GM20431 (cell line): ENCODE data around the gene FAM200C.
"Not testable (repeated sequence)": the region's sequence is repeated elsewhere in the genome, so short reads cannot be mapped to it uniquely, and the experiment has no call there.

Experiments
- in situ Hi-C: fragments of 300-500 bp; cut with MseI, MboI; formaldehyde crosslinking; loops from one replicate; pipeline ENCODE4 v1.15.0; 2020; ENCODE audit warnings: low sequenced_read_pairs; ENCODE audit not compliant: unreplicated experiment

Gene FAM200C

DNA sequence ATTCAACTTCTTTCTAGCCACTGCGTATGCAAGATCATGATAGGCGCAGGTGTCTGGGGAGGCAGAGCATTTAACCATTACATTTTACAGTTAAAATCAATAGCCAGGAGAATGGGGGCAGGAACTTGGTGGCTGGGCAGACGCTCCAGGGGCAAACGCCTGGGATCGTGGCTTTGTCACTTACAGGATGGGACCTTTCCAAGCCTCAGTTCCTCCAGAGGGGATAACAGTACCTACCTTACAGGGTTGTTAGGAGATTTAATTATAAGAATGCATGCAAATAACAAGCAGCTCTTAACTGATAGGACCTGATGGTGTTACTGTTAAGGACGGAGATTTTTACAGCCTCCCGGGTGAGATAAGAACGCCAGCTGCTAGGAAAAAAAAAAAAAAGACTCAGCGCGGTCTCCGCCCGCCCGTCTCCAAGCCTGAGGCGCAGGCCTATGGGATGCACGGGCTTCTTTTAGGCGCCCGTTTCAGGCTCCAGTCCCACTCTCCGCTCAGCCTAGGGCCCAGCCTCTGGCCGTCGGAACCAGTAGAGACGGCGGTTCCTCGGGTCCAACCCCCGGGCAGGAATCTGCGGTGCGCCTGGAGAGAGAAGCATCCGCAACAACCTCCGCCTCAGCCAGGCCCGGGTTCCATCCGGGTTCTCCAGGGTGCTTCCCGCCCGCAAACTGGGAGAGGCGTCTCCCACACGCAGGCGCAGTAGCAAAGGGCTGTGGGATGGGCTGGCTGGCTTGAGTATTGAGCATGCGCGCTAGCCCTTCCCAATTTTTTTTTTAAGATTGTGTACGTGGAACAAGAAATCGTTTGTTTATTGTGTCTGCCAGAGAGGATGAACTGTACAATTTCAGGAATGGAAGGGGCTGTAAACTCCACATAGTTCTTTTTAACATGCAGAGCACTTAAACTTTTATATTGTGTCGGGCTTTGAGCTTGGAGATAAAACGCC, at the start of gene FAM200C:
Gene FAM200C (minus strand): TSS at position 653 of the 952 bp plus-strand sequence. CDS start 4,564 bp downstream, outside the sequence.
- in situ Hi-C loops = no loop called here

DNA sequence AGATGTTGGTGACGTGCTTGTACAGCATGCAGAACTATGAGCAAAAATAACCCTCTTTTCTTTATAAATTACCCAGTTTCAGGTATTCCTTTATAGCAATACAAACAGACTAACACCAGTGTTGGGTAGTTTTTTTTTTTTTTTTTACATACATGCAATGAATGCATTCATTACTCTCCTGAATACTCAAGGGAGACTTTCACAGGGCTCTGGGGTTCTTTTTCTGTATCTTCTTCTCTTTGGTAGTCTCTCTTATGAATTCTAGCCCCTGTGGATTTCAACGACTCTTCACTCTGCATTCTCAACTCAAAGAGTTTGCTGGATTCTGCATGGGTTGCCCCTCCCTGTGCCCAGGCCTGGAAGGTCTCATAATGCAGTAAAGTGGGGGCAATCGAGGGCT, 49.6 kb upstream of the FAM200C start:
- in situ Hi-C loops = no loop called here

DNA sequence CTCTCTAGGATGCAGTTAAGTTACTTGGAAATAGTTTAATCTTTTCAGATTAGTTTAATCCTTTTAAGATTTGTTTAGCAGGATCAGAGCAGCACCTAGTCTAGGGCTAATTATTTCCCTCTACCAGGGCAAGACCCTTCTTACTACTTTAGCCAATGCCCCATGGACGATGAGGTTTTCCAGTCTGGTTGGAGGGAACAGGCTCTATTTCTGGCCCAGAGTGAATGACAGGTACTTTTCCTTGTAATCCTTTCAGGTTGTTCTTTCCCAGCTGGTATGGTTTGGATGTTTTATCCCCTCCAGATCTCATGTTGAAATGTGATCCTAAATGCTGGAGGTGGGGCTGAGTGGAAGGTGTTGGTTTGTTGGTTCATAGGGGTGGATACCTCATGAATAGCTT, 49.0 kb upstream of the FAM200C start:
- in situ Hi-C loops = no loop called here

DNA sequence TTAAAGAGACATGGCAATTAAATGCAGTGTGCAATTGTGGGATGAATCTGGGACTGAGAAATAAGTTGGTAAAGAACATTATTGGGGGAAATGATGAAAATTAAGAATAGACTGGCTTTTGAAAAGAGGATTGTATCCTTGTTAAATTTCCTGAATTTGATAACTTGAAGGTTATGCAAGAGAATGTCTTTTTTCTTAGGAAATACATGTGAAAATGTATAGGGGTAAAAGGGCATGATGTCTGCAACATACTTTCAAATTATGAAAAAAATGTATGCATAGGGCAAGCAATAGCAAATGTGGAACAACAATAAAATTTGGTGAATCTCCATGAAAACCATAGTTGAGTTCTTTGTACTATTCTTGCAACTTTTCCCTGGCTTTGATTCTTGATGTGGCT, 45.9 kb upstream of the FAM200C start:
- in situ Hi-C loops = no loop called here

DNA sequence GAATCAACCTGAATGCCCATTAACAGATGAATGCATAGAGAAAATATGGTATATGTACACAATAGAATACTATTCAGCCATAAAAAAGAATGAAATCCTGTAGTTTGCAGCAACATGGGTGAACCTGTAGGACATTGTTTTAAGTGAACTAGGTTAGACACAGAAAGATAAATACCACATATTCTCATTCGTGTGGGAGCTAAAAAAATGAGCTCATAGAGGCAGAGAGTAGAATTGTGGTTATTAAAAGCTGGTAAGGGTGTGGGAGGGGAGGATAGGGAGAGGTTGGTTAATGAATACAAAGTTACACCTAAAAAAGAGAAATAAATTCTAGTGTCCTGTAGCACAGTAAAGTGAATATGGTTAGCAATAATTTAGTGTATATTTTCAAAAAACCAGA, 45.3 kb upstream of the FAM200C start:
- in situ Hi-C loops = no loop called here

DNA sequence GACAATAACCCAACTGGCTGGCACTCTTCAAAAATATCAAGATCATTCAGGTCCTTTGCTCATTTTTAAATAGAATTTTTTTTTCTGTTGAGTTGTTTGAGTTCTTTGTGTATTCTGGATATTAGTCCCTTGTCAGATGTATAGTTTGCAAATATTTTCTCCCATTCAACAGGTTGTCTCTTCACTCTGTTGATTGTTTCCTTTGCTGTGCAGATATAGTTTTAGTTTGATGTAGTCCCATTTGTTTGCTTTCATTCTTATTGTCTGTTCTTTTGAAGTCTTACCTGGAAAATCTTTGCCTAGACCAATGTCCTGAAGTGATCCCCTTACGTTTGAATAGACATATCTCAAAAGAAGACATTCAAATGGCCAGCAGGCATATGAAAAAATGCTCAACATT, 44.6 kb upstream of the FAM200C start:
- in situ Hi-C loops = no loop called here

DNA sequence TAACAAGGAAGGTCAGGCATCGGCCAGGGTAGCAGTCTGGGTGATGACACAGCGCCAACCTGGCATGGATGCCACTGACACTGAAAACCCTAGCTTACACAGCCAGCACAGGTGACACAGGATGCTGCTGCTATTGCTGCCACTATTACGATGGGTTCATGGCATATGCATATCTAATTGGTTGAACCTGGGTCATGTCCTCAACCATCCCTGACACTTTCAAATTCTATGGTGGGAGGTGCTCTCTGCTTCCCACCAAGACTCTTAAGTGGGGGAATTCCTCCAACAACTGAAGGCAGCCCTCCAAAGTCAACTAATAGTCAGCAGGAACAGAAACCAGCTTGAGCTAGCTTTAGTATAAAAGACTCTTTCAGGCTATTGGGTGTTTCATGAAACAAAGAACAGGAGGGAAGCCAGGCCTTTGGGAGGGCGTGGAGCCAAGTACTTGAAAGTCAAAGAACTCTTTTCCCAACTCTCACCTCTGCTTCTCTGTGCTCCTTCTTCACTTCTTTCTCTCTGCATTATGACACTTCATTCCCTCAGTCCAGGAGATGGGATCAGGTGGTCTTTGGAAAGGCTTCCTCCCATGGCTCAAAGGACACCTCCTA, 43.1 kb upstream of the FAM200C start:
- in situ Hi-C loops = no loop called here

DNA sequence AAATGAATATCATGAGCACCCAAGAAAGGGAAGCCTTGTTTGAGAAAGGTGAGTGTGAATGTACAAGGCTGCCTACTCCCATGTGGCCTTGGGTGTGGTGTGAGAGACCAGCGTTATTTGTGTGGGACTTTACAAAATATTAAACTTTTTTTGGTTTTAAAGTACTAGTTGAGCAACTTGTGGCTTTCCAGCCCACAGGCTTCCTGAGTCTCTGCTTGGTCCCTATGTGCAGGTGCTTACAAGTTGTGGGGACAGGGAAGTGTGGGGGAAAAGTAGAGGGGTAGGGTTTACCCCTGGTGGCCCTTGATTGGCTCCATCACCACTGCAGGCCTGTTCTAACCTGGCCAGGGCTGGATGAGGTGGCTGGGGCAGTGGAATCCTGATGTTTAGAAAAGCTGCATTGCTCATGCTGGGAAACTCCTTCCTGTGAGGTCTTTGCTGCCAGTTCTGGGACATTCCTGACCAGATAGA, 41.5 kb upstream of the FAM200C start:
- in situ Hi-C loops = no loop called here

DNA sequence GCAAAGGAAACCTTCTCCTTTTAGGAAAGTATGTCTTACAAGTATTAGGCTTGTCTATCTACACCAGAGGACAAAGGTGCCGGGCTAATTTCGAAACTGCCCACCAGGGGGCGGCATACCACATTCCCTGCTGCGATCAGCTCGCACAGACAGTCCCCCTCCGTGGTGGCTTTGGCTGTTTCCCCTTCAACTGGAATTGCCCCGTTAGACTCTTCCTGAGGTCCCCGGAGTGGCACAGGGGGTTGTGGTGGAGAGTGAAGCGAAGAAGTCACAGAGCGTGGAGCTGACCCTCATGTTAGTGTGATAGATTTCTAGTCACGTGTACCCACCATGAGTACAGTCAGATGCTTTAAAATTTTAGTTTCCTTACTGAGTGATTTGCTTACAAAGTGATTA, 39.3 kb upstream of the FAM200C start:
- in situ Hi-C loops = no loop called here

DNA sequence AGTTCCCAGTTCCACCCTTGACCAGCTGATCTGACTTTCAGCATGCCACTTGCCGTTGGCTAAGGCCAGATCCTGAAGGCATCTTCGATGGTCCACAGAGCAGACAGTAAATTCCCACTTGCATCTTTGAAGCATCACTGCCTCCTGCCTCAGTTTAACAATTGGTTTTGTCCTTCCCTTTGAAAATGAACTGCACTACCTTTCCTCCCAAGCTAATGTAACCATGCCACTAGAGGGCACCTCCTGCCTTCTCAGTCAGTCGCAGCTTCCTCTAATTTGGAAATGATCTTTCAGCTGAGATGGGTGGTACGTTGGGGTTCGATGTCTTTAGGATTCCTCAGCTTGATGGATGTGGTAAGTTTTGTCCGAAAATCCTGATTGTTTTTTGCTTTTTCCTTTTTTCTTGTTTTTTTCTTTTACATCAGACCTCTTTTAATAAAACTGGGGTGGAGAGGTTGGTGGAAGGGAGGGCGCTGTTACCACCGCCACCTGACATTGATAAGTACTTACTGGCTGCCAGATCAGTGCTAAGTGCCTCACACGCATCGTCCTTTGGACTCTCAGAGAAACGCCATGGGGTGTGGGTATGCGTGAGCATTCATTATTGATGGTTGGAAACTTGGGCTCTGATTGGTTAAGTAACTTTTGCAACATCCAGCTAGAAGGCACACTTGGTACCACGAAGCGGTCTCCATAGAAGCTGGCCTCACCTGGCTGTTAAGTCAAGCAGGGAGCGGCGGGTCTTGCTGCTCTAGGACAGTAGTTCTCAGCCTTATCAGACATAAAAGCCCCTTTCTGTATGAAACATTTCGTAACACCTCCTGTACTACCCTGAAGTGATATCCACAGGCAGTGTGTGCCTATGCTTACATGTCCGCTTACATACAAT, 38.7 kb upstream of the FAM200C start:
- in situ Hi-C loops = no loop called here

DNA sequence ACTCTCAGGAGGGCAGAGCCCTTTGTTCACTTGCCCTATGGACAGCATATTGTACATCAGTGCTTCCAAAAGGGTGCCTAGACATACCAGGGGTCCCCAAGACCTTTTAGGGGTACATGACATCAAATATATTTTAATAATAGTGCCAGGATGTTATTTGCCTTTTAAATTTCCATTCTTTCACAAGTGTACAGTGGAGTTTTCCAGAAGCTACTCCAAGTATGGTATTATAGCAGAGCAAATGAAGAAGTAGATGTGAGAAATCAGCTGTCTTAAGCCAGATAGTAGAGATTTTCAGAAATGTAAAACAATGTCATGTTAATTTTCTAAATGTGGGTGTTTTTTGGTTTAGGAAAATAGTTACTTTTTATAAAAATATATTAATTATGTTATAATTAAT, 37.4 kb upstream of the FAM200C start:
- in situ Hi-C loops = no loop called here

DNA sequence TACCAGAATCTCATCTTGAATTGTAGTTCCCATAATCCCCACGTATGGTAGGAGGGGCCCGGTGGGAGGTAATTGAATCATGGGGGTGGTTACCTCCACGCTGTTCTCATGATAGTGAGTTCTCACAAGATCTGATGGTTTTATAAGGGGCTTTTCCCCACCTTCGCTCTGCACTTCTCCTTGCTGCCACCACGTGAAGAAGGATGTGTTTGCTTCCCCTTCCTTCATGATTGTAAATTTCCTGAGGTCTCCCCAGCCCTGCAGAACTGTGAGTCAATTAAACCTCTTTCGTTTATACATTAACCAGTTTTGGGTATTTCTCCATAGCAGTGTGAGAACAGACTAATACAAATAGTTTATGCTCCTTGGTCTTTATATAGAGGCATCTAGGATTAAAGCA, 36.8 kb upstream of the FAM200C start:
- in situ Hi-C loops = not testable (repeated sequence)

DNA sequence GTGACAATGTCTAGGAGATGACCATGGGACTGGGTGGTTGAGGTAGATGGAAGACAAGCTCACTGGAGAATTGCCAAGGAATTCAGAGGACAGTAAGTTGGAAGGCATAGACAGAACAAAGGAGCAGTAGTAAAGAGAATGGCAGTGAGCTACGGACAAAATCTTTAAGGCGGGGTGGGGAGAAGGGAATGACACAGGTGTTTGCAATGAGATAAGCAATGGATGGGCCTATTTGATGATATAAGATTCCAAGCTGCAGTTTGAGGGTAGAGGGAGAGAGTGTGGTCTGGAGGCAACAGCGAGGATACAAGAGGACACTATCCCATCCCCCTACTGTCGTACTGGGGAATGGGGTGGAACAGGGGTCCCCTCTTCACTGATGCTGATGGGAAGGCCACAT, 36.2 kb upstream of the FAM200C start:
- in situ Hi-C loops = no loop called here

DNA sequence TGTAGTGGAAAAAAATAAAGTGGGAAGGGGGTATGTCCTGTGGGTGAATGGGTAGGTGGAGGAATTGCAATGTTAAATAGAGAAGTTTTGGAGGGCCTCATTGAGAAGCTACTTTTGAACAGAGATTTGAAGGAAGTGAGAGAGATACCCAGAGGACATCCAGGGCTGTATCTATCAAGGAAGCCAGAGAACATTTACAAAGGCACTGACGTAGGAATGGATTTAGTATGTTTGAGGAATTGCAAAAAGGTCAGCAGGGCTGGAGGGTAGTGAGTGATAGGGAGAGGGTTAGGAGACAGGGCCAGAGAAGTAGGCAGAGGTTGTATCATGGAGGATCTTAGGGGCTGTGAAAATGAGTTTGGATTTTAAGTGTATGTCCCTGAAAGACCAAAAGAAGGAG, 35.7 kb upstream of the FAM200C start:
- in situ Hi-C loops = no loop called here

DNA sequence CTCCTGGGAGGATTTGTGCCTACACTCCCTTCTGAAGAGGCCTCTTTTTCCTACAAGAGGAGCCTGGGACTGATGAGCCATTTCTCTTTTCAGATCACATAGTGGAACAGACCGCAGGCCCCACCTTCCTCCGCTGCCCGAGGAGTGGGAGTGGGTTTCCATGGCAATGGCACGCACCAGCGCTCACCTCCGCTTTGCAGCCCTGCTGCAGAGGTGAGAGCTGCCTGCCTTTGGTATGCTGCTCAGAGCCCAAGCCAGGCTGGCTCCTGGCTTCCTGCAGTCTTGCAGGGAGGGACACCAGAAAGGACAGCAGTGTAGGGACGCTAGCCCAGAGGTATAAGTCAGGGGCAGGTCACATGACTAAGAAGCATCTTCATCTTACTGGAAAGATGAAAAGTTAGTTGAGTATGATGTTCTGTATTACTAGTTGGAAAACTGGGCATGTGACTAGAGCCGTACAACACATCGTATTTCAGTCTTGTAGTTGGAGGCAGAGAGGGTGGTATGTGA, 34.2 kb upstream of the FAM200C start:
- in situ Hi-C loops = no loop called here

DNA sequence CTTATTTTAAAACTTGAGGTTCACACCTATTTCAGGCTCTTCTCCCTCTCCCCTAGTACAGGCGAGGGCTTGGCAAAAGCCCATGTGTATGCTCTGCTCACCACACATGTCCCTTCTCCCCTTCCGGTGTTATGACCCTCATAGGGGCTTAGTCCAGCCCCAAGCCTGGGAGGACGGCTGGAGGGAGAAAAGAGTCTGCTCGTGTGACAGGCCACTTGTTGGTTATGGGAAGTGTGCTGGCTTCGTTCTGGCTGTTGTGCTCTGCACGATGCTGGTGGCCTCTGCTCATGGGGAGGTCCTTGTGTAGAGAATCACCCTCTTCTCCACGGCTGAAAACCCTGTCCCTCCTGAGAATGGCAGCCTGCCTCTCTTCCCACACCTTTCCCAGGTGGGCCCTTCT, 32.9 kb upstream of the FAM200C start:
- in situ Hi-C loops = no loop called here

DNA sequence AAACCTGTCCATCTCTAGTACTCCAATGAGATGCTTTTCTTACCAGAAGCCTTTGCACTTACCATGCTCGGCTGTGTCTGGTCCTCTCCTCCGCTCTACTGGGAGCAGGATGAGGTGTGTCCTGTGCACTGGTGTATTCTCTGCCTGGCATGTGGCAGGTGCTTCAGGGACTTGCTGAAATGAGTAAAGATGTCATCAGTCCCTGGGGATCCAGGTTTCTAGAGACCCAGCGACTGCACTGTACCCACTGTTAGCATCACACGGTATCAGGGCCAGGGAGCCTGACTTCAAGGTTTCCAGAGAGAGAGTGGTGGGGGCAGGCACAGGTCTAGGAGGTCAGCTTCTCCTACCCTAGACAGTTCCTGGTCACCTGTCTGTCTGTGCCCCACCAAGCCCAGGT, 32.3 kb upstream of the FAM200C start:
- in situ Hi-C loops = no loop called here

DNA sequence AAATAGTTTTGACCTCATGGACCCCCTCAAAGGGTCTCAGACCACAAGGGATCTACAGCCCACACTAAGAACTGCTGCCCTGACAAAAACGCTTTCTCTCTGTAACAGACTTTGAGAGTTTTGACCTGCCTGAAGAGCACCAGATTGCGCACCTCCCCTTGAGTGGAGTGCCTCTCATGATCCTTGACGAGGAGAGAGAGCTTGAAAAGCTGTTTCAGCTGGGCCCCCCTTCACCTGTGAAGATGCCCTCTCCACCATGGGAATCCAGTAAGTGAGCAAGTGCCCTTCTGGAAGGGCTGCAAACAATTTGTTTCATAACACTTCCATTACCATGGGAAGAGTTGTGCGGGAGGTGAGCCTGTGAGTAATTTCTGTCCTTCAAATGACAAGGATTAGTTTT, 27.8 kb upstream of the FAM200C start:
- in situ Hi-C loops = no loop called here

DNA sequence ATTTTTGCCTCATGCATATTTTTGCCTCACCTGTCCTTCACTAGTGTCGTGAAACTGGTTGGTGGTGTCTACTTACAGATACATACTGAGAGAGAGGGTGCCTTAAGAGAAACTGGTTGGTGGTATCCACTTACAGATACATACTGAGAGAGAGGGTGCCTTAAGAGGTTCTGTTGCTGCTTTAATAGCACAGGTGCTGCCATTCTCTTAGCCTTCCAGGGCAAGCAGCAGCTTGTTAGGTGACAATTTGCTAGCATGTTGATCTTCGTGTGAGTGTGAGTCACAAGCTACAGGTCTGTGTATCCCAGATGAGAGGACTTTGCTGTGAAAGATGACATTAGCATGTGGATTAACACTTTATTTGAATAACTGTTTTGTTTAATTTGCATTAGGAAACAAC, 23.2 kb upstream of the FAM200C start:
- in situ Hi-C loops = no loop called here

DNA sequence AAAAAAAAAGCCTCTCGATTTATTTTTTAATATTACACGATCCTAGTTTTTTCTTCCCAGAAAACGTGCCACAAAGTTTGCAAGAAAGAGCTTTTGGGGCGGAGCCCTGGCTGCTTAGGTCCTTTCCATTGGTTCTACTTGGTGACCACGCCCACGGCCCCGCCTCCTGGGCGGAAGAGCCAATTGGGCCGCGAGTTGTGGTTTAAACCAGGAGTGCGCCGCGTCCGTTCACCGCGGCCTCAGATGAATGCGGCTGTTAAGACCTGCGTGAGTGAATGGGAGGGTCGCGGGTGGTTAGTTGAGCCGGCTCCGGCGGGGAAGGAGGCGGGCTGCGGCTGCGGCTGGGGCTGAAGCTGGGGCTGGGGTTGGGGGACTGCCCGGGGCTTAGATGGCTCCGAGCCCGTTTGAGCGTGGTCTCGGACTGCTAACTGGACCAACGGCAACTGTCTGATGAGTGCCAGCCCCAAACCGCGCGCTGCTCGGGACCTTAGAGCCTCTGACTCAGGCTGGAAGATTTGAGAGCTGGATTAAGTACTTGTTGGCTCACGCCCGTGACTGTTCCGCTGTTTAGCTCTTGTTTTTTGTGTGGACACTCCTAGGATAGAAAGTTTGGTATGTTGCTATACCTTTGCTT, 21.9 kb upstream of the FAM200C start, which contains the start of gene PTTG1:
Gene PTTG1 (plus strand): TSS at position 231 of the 634 bp plus-strand sequence. CDS start 458 bp downstream, outside the sequence.
- in situ Hi-C loops = no loop called here
